HEK293 (cell line): ENCODE data around the gene TM6SF1.
"Not testable (repeated sequence)": the region's sequence is repeated elsewhere in the genome, so short reads cannot be mapped to it uniquely, and the experiment has no call there.

ENCODE experiments used
- CTCF ChIA-PET: fragments of 350-600 bp; formaldehyde crosslinking; extraction: SDS; loops from one replicate; lab custom pipeline; 2021; ENCODE audit warnings: antibody characterized with exemption; lab: Yijun Ruan, JAX
- POLR2A ChIA-PET: fragments of 300-600 bp; formaldehyde crosslinking; extraction: SDS; loops from one replicate; lab custom pipeline; 2020; ENCODE audit warnings: antibody characterized with exemption, inconsistent platforms; lab: Yijun Ruan, JAX
- H3K27ac ChIP-seq: fragments of 200-500 bp; sonication (Bioruptor generic); 2 replicates; pipeline ENCODE4 v1.5.1; 2014; ENCODE audit warnings: low read depth, low read length, control low read depth, inconsistent platforms; ENCODE audit errors: extremely low read depth
- H3K36me3 ChIP-seq, 2 experiments: fragments of 200-500 bp in 1 of 2; sonication (Bioruptor generic) in 1 of 2; 1 replicate in 1 of 2; 2 replicates in 1 of 2; pipeline ENCODE4 v1.5.1; 2014 to 2017; ENCODE audit warnings: inconsistent platforms in 2 of 2, low read length in 2 of 2; ENCODE audit not compliant: control insufficient read depth in 2 of 2, insufficient read depth in 1 of 2
- H3K4me1 ChIP-seq: fragments of 200-500 bp; sonication (Bioruptor generic); 2 replicates; pipeline ENCODE4 v1.5.1; 2014; ENCODE audit warnings: mild to moderate bottlenecking, low read length, inconsistent platforms; ENCODE audit not compliant: control insufficient read depth, insufficient read depth
- H3K4me3 ChIP-seq: 2 replicates; pipeline ENCODE4 v1.5.1; 2011; ENCODE audit warnings: low read depth, mild to moderate bottlenecking, control low read depth, low read length, moderate library complexity
- H3K9me3 ChIP-seq: fragments of 200-500 bp; sonication (Bioruptor generic); 2 replicates; pipeline ENCODE4 v1.5.1; 2014; ENCODE audit warnings: low read depth, low read length, inconsistent platforms; ENCODE audit not compliant: control insufficient read depth, insufficient read depth
- GLI4 ChIP-seq: fragments of 450-650 bp; formaldehyde crosslinking; IDR thresholded peaks from 2 replicates; pipeline ENCODE4 v1.5.1; 2016; ENCODE audit warnings: missing biosample characterization, missing genetic modification characterization
- GLIS1 ChIP-seq: fragments of 450-650 bp; formaldehyde crosslinking; IDR thresholded peaks from 2 replicates; pipeline ENCODE4 v1.5.1; 2016; ENCODE audit warnings: missing biosample characterization, missing genetic modification characterization
- MYNN ChIP-seq: fragments of 450-650 bp; formaldehyde crosslinking; IDR thresholded peaks from 2 replicates; pipeline ENCODE4 v1.5.1; 2016; ENCODE audit warnings: missing biosample characterization, missing genetic modification characterization, borderline replicate concordance
- ZBTB21 ChIP-seq: fragments of 450-650 bp; formaldehyde crosslinking; IDR thresholded peaks from 2 replicates; pipeline ENCODE4 v1.5.1; 2017; ENCODE audit warnings: missing biosample characterization, missing genetic modification characterization
- ZFP41 ChIP-seq: fragments of 450-650 bp; formaldehyde crosslinking; IDR thresholded peaks from 2 replicates; pipeline ENCODE4 v1.5.1; 2016; ENCODE audit warnings: missing biosample characterization, missing genetic modification characterization, borderline replicate concordance
- ZFP69B ChIP-seq: fragments of 450-650 bp; formaldehyde crosslinking; IDR thresholded peaks from 2 replicates; pipeline ENCODE4 v1.5.1; 2016; ENCODE audit warnings: missing biosample characterization, missing genetic modification characterization
- ZNF112 ChIP-seq: fragments of 450-650 bp; formaldehyde crosslinking; IDR thresholded peaks from 2 replicates; pipeline ENCODE4 v1.5.0; 2017; ENCODE audit warnings: missing biosample characterization, missing genetic modification characterization
- ZNF133 ChIP-seq: fragments of 450-650 bp; formaldehyde crosslinking; IDR thresholded peaks from 2 replicates; pipeline ENCODE4 v1.5.1; 2016; ENCODE audit warnings: missing biosample characterization, missing genetic modification characterization
- ZNF155 ChIP-seq: fragments of 450-650 bp; formaldehyde crosslinking; IDR thresholded peaks from 2 replicates; pipeline ENCODE4 v1.5.1; 2016; ENCODE audit warnings: missing biosample characterization, missing genetic modification characterization
- ZNF266 ChIP-seq: fragments of 450-650 bp; formaldehyde crosslinking; IDR thresholded peaks from 2 replicates; pipeline ENCODE4 v1.5.1; 2016; ENCODE audit warnings: missing biosample characterization, missing genetic modification characterization, low read depth
- ZNF311 ChIP-seq: fragments of 450-650 bp; formaldehyde crosslinking; IDR thresholded peaks from 2 replicates; pipeline ENCODE4 v1.5.1; 2017; ENCODE audit warnings: missing biosample characterization, missing genetic modification characterization, borderline replicate concordance
- ZNF341 ChIP-seq: fragments of 450-650 bp; formaldehyde crosslinking; IDR thresholded peaks from 2 replicates; pipeline ENCODE4; 2016; ENCODE audit warnings: low read depth, missing biosample characterization, missing genetic modification characterization
- ZNF571 ChIP-seq: fragments of 450-650 bp; formaldehyde crosslinking; IDR thresholded peaks from 2 replicates; pipeline ENCODE4 v1.5.0; 2017; ENCODE audit warnings: missing biosample characterization, missing genetic modification characterization
- ZNF623 ChIP-seq: fragments of 450-650 bp; formaldehyde crosslinking; IDR thresholded peaks from 2 replicates; pipeline ENCODE4 v1.5.1; 2016; ENCODE audit warnings: missing biosample characterization, missing genetic modification characterization
- ZNF785 ChIP-seq: fragments of 450-650 bp; formaldehyde crosslinking; IDR thresholded peaks from 2 replicates; pipeline ENCODE4 v1.5.1; 2016; ENCODE audit warnings: missing biosample characterization, missing genetic modification characterization
- ZNF830 ChIP-seq: fragments of 450-650 bp; IDR thresholded peaks from 2 replicates; pipeline ENCODE4 v1.5.0; 2018; ENCODE audit warnings: missing biosample characterization, missing genetic modification characterization, low read depth, mild to moderate bottlenecking, moderate library complexity
- ZSCAN16 ChIP-seq: fragments of 450-650 bp; formaldehyde crosslinking; IDR thresholded peaks from 2 replicates; pipeline ENCODE4 v1.5.1; 2016; ENCODE audit warnings: missing biosample characterization, missing genetic modification characterization
- TF ChIP-seq, protein P1 (sequence below): fragments of 450-650 bp; formaldehyde crosslinking; IDR thresholded peaks from 2 replicates; pipeline ENCODE4 v1.5.1; 2016; ENCODE audit warnings: missing biosample characterization, missing genetic modification characterization
- TF ChIP-seq, protein P2 (sequence below): fragments of 450-650 bp; formaldehyde crosslinking; IDR thresholded peaks from 2 replicates; pipeline ENCODE4 v1.5.1; 2017; ENCODE audit warnings: missing biosample characterization, missing genetic modification characterization
- TF ChIP-seq, protein P3 (sequence below): fragments of 450-650 bp; formaldehyde crosslinking; IDR thresholded peaks from 2 replicates; pipeline ENCODE4 v1.5.1; 2016; ENCODE audit warnings: missing biosample characterization, missing genetic modification characterization
- TF ChIP-seq, protein P4 (sequence below): sonication (generic); formaldehyde crosslinking; IDR thresholded peaks from 2 replicates; pipeline ENCODE4 v1.8.1; 2022; ENCODE audit warnings: mild to moderate bottlenecking, moderate library complexity, missing genetic modification reagents
- TF ChIP-seq, protein P5 (sequence below): fragments of 450-650 bp; formaldehyde crosslinking; IDR thresholded peaks from 2 replicates; pipeline ENCODE4 v1.5.1; 2017; ENCODE audit warnings: missing biosample characterization, missing genetic modification characterization

Gene TM6SF1

DNA sequence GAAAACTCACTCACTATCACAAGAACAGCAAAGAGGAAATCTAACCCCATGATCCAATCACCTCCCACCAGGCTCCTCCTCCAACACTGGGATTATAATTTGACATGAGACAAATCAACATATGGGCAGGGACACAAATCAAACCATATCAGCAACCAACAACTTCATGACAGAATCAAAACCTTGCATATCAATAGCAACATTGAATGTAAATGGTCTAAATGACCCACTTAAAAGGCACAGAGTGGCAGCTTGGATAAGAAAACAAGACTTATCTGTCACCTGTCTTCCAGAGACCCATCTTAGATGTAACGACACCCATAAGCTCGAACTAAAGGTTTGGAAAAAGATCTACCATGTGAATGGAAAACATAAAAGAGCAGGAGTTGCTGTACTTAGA lies 59.4 kb downstream of the TM6SF1 start (continued):
- TF ChIP-seq, protein P1, sequence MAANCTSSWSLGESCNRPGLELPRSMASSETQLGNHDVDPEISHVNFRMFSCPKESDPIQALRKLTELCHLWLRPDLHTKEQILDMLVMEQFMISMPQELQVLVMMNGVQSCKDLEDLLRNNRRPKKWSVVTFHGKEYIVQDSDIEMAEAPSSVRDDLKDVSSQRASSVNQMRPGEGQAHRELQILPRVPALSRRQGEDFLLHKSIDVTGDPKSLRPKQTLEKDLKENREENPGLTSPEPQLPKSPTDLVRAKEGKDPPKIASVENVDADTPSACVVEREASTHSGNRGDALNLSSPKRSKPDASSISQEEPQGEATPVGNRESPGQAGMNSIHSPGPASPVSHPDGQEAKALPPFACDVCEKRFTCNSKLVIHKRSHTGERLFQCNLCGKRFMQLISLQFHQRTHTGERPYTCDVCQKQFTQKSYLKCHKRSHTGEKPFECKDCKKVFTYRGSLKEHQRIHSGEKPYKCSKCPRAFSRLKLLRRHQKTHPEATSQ (tag by site-specific recombination): no peak
- TF ChIP-seq ZNF133 (tag by site-specific recombination) (no peak), ZBTB21 (no peak)

DNA sequence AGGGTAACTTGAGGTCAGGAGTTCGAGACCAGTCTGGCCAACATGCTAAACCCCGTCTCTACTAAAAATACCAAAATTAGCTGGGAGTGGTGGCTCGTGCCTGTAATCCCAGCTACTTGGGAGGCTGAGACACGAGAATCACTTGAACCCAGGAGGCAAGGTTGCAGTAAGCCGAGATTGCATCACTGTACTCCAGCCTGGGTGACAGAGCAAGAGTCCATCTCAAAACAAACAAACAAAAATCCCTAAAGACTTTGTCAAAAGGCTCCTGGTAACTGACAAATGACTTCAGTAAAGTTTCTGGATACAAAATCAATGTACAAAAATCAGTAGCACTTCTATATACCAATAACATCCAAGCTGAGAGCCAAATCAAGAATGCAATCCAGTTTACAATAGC lies 62.1 kb downstream of the TM6SF1 start:
- H3K4me1 ChIP-seq, H3K4me3 ChIP-seq, H3K9me3 ChIP-seq, POLR2A ChIA-PET, H3K36me3 ChIP-seq, H3K27ac ChIP-seq, CTCF ChIA-PET: not testable (repeated sequence)

DNA sequence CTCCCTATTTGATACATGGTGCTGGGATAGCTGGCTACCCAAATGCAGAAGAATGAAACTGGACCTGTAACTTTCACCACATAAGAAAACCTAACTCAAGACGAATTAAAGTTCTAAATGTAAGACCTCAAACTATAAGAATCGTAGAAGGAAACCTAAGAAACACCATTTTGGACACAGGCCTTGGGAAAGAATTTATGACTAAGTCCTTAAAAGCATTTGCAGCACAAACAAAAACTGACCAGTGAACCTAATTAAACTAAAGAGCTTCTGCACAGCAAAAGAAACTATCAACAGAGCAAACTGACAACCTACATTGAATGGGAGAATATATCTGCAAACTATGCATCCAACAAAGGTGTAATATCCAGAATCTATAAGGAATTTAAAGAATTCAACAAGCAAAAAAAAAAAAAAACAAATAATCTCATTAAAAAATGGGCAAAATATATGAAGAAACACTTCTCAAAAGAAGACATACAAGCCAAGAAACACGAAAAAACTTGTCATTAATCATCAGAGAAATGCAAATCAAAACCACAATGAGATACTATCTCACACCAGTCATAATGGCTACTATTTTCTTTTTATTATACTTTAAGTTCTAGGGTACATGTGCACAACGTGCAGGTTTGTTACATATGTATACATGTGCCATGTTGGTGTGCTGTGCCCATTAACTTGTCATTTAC lies 63.2 kb downstream of the TM6SF1 start:
- POLR2A ChIA-PET: interaction anchor here (0.7 kb wide), 1 partner anchor 317 kb away, joined by 9 read pairs; no protein-coding TSS in a partner anchor
- H3K27ac ChIP-seq: no peak overlapping the region
- TF ChIP-seq ZNF623 (tag by site-specific recombination) (no peak), ZNF830 (tag by site-specific recombination) (no peak), GLI4 (tag by site-specific recombination) (no peak), ZNF571 (tag by site-specific recombination) (no peak), MYNN (tag by site-specific recombination) (no peak), ZFP69B (no peak), ZNF785 (tag by site-specific recombination) (no peak), ZSCAN16 (tag by site-specific recombination) (no peak), ZFP41 (tag by site-specific recombination) (no peak), ZNF112 (tag by site-specific recombination) (no peak), GLIS1 (tag by site-specific recombination) (no peak), ZNF311 (tag by site-specific recombination) (no peak), ZNF266 (tag by site-specific recombination) (no peak), ZNF155 (tag by site-specific recombination) (no peak), ZNF341 (tag by site-specific recombination) (no peak)
- TF ChIP-seq, protein P2, sequence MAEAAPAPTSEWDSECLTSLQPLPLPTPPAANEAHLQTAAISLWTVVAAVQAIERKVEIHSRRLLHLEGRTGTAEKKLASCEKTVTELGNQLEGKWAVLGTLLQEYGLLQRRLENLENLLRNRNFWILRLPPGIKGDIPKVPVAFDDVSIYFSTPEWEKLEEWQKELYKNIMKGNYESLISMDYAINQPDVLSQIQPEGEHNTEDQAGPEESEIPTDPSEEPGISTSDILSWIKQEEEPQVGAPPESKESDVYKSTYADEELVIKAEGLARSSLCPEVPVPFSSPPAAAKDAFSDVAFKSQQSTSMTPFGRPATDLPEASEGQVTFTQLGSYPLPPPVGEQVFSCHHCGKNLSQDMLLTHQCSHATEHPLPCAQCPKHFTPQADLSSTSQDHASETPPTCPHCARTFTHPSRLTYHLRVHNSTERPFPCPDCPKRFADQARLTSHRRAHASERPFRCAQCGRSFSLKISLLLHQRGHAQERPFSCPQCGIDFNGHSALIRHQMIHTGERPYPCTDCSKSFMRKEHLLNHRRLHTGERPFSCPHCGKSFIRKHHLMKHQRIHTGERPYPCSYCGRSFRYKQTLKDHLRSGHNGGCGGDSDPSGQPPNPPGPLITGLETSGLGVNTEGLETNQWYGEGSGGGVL (tag by site-specific recombination): no peak
- TF ChIP-seq, protein P3, sequence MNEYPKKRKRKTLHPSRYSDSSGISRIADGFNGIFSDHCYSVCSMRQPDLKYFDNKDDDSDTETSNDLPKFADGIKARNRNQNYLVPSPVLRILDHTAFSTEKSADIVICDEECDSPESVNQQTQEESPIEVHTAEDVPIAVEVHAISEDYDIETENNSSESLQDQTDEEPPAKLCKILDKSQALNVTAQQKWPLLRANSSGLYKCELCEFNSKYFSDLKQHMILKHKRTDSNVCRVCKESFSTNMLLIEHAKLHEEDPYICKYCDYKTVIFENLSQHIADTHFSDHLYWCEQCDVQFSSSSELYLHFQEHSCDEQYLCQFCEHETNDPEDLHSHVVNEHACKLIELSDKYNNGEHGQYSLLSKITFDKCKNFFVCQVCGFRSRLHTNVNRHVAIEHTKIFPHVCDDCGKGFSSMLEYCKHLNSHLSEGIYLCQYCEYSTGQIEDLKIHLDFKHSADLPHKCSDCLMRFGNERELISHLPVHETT (tag by site-specific recombination): no peak
- TF ChIP-seq, protein P4, sequence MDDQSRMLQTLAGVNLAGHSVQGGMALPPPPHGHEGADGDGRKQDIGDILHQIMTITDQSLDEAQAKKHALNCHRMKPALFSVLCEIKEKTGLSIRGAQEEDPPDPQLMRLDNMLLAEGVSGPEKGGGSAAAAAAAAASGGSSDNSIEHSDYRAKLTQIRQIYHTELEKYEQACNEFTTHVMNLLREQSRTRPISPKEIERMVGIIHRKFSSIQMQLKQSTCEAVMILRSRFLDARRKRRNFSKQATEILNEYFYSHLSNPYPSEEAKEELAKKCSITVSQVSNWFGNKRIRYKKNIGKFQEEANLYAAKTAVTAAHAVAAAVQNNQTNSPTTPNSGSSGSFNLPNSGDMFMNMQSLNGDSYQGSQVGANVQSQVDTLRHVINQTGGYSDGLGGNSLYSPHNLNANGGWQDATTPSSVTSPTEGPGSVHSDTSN: no peak
- TF ChIP-seq, protein P5, sequence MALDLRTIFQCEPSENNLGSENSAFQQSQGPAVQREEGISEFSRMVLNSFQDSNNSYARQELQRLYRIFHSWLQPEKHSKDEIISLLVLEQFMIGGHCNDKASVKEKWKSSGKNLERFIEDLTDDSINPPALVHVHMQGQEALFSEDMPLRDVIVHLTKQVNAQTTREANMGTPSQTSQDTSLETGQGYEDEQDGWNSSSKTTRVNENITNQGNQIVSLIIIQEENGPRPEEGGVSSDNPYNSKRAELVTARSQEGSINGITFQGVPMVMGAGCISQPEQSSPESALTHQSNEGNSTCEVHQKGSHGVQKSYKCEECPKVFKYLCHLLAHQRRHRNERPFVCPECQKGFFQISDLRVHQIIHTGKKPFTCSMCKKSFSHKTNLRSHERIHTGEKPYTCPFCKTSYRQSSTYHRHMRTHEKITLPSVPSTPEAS: no peak
- no peaks in the 10 kb centered on the region; the same call in 1 of the 2 replicates for H3K4me1 ChIP-seq
- CTCF ChIA-PET: no interaction called here
- no peaks in the 10 kb centered on the region; the same call in 1 of the 2 replicates for H3K9me3 ChIP-seq
- no peaks in the 10 kb centered on the region; a peak in 1 of 3 replicates for H3K36me3 ChIP-seq
- no peak overlapping the region for H3K4me3 ChIP-seq
